Measurements from ENCODE around the gene KLK15. TPM values are rescaled to one million over a fixed set of nuclear protein-coding genes. Genes with fewer than 3 reads are reported as not detected.
A peak's percentile ranks its signal among the peaks of the same experiment; 100 is the strongest.

Gene KLK15
- total and polyA plus RNA-seq, 5 experiments from 2014 or later, result not detected

- POLR2A ChIA-PET, result interaction anchor here (0.7 kb wide), 1 partner anchor 518 kb away, joined by 3 read pairs; no protein-coding TSS in a partner anchor
- H3K4me1 Mint-ChIP-seq, result peaks cover 8 to 21% (median 12%) of the 10 kb centered on the region in 4 donors
- ATAC-seq (peak in 1 of 2 donors; percentile 40), DNase-seq (no peak)
- H3K36me3 Mint-ChIP-seq, result peaks cover 0 to 3% (median 0%) of the 10 kb centered on the region in 3 donors
- H3K4me3 Mint-ChIP-seq, result peak overlapping the region in 2 of 10 donors; percentile 11 to 33
- H3K27me3 Mint-ChIP-seq, result peaks cover 23 to 61% (median 38%) of the 10 kb centered on the region in 5 donors
- H3K9me3 Mint-ChIP-seq, result peaks cover 3 to 22% (median 10%) of the 10 kb centered on the region in 9 donors
- no peak overlapping the region for H3K27ac Mint-ChIP-seq
Measured at GRCh38 chr19:50838239-50838638, 4.9 kb upstream of the KLK15 start.

GRCh38 chr19:50837300-50837699 is 3.9 kb upstream of the KLK15 start:
- POLR2A ChIA-PET, result no interaction called here
- peak overlapping the region in 8 of 10 donors; percentile 14 to 90 (median 64) for H3K4me3 Mint-ChIP-seq

DNA sequence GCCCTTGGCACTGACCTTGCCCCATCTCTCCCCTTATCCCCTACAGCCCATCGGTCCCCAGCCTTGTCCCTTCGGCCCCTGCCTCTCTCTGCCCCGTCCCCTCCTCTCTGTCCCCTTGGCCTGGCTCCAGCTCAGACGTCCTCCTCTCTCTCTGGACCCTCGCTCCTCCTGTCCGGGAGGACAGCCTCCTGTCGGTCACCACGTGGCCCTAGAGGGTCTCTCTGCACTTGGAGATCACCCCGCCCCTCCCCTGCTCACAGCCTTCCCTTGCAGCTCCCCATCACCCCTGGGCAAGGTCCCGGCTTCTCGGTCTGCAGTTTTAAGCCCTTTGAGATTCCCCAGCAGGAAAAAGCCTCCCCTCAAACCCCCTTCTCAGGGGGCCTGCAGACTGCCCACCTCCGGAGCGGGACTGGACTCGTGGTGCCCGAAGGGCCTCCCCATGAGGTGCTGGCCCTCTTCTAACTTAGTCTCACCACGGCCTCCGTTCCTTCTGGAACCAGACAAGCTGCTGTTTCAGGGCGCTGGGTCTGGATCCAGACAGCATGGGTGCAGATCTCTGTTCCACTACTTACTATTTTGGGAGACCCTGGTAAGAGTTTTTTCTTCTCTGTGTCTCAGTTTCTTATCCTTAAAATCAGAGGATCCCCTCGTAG is 3.3 kb upstream of the KLK15 start:
- Mint-ChIP-seq H3K4me3 (peak overlapping the region; percentile 58 to 90 (median 85)), H3K4me1 (peaks cover 8 to 21% (median 12%) of the 10 kb centered on the region in 4 donors), H3K27ac (peak overlapping the region in 2 of 10 donors; percentile 32 to 37), H3K9me3 (peaks cover 0 to 9% (median 5%) of the 10 kb centered on the region in 9 donors), H3K27me3 (peaks cover 27 to 76% (median 46%) of the 10 kb centered on the region in 5 donors), H3K36me3 (no peaks in the 10 kb centered on the region)
- POLR2A ChIA-PET, result no interaction called here
- DNase-seq, result no peak
- no peak for ATAC-seq

More at GRCh38 chr19:50837300-50837699, 3.9 kb upstream of the KLK15 start:
- Mint-ChIP-seq H3K36me3 (no peaks in the 10 kb centered on the region), H3K4me1 (peaks cover 8 to 21% (median 12%) of the 10 kb centered on the region in 4 donors), H3K9me3 (peaks cover 0 to 14% (median 9%) of the 10 kb centered on the region in 9 donors), H3K27me3 (peaks cover 27 to 70% (median 46%) of the 10 kb centered on the region in 5 donors), H3K27ac (peak overlapping the region in 1 of 10 donors; percentile 76)
- ATAC-seq (no peak), DNase-seq (peak in 1 of 10 donors; percentile 23)

- POLR2A ChIA-PET, result no interaction called here
- peaks cover 29 to 83% (median 47%) of the 10 kb centered on the region in 5 donors for H3K27me3 Mint-ChIP-seq
- peak overlapping the region in 2 of 10 donors; percentile 32 to 37 for H3K27ac Mint-ChIP-seq
- ATAC-seq (peak; percentile 73 to 87), DNase-seq (peak; percentile 14 to 66 (median 42))
- H3K36me3 Mint-ChIP-seq, result no peaks in the 10 kb centered on the region
- peaks cover 8 to 21% (median 11%) of the 10 kb centered on the region in 4 donors for H3K4me1 Mint-ChIP-seq
- H3K4me3 Mint-ChIP-seq, result peak overlapping the region; percentile 72 to 90 (median 85)
- peaks cover 0 to 6% (median under 1%) of the 10 kb centered on the region in 9 donors for H3K9me3 Mint-ChIP-seq
Measured at GRCh38 chr19:50835785-50836542, 2.6 kb upstream of the KLK15 start.

GRCh38 chr19:50835103-50835784 is 1.9 kb upstream of the KLK15 start:
- H3K27ac Mint-ChIP-seq, result no peak overlapping the region
- no peaks in the 10 kb centered on the region for H3K36me3 Mint-ChIP-seq
- H3K27me3 Mint-ChIP-seq, result peaks cover 27 to 91% (median 50%) of the 10 kb centered on the region in 5 donors
- peaks cover 0 to 2% (median 0%) of the 10 kb centered on the region in 9 donors for H3K9me3 Mint-ChIP-seq
- POLR2A ChIA-PET, result no interaction called here
- peaks cover 8 to 21% (median 11%) of the 10 kb centered on the region in 4 donors for H3K4me1 Mint-ChIP-seq
- no peak for DNase-seq
- ATAC-seq, result no peak
- peak overlapping the region; percentile 57 to 86 (median 70) for H3K4me3 Mint-ChIP-seq

DNA sequence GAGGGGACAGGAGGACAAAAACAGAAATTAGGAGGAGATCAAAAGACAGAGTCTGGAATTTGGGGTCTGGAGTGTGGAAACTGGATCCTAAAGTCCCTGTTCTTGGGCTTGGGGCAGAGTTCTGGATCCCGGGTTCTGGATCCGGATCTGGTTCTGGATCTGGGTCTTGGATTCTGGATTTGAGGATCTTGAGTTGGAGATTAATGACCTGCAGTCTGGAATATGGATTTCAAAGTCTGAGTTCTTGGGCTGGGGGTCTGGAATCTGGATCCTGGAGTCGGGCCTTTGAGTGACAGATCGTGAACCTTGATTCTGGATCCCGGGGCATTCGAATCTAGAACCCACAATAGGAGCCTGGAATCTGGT is 411 bp upstream of the KLK15 start:
- Mint-ChIP-seq H3K36me3 (no peaks in the 10 kb centered on the region), H3K4me3 (no peak overlapping the region), H3K4me1 (peaks cover 8 to 21% (median 11%) of the 10 kb centered on the region in 4 donors), H3K27me3 (peaks cover 29 to 84% (median 52%) of the 10 kb centered on the region in 5 donors), H3K27ac (no peak overlapping the region), H3K9me3 (peaks cover 0 to 2% (median 0%) of the 10 kb centered on the region in 9 donors)
- POLR2A ChIA-PET, result no interaction called here
- ATAC-seq, result no peak
- no peak for DNase-seq

DNA sequence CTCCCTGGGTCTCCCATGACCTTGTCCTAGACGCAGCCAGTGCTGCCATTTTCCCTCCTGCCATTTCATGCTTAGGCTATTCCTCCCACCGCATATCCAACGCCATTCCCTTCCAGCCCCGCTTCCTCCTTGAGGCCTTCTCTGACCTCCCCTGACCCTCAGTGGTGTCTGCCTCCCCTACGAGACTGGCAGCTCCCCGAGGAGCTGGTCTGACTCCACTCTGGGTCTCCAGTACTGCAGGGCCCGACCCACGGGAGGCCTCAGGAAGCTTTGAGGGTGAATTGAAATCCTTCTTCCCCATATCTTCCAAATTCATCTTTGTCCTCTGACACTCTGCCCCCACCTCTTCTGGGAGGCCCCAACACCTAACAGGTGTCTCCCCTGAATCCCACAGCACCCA is 708 bp downstream of the KLK15 start:
- POLR2A ChIA-PET, result no interaction called here
- H3K9me3 Mint-ChIP-seq, result peaks cover 0 to 2% (median 0%) of the 10 kb centered on the region in 9 donors
- H3K4me1 Mint-ChIP-seq, result peaks cover 8 to 21% (median 11%) of the 10 kb centered on the region in 4 donors
- ATAC-seq, result no peak
- H3K27ac Mint-ChIP-seq, result peak overlapping the region in 1 of 10 donors; percentile 73
- H3K36me3 Mint-ChIP-seq, result no peaks in the 10 kb centered on the region
- peaks cover 26 to 81% (median 52%) of the 10 kb centered on the region in 5 donors for H3K27me3 Mint-ChIP-seq
- no peak for DNase-seq
- H3K4me3 Mint-ChIP-seq, result no peak overlapping the region

GRCh38 chr19:50831026-50831396 is 2.4 kb downstream of the KLK15 start:
- Mint-ChIP-seq H3K9me3 (peaks cover 0 to 2% (median 0%) of the 10 kb centered on the region in 9 donors), H3K4me1 (peaks cover under 1 to 7% (median 5%) of the 10 kb centered on the region in 4 donors), H3K36me3 (no peaks in the 10 kb centered on the region), H3K4me3 (peak overlapping the region in 1 of 10 donors; percentile 52), H3K27me3 (peaks cover 19 to 79% (median 50%) of the 10 kb centered on the region in 5 donors), H3K27ac (no peak overlapping the region)
- POLR2A ChIA-PET, result no interaction called here
- ATAC-seq, result no peak
- DNase-seq, result no peak

GRCh38 chr19:50830266-50831025 is 2.9 kb downstream of the KLK15 start:
- Mint-ChIP-seq H3K27ac (no peak overlapping the region), H3K4me3 (no peak overlapping the region), H3K36me3 (no peaks in the 10 kb centered on the region), H3K4me1 (peaks cover 1 to 5% (median 3%) of the 10 kb centered on the region in 4 donors), H3K9me3 (peaks cover 0 to 2% (median 0%) of the 10 kb centered on the region in 9 donors), H3K27me3 (peaks cover 20 to 81% (median 54%) of the 10 kb centered on the region in 5 donors)
- POLR2A ChIA-PET, result no interaction called here
- ATAC-seq (no peak), DNase-seq (no peak)

- Mint-ChIP-seq H3K4me3 (no peak overlapping the region), H3K27me3 (peaks cover 20 to 81% (median 54%) of the 10 kb centered on the region in 5 donors), H3K27ac (no peak overlapping the region), H3K36me3 (no peaks in the 10 kb centered on the region), H3K9me3 (peaks cover 0 to 2% (median 0%) of the 10 kb centered on the region in 9 donors), H3K4me1 (peaks cover 0 to 1% (median 0%) of the 10 kb centered on the region in 4 donors)
- no peak for ATAC-seq
- DNase-seq, result no peak
- POLR2A ChIA-PET, result no interaction called here
Measured at GRCh38 chr19:50829801-50830200, 3.6 kb downstream of the KLK15 start.

GRCh38 chr19:50827476-50827875 is 5.9 kb downstream of the KLK15 start:
- H3K4me3 Mint-ChIP-seq, result peak overlapping the region in 1 of 10 donors; percentile 45
- H3K27me3 Mint-ChIP-seq, result peaks cover 16 to 80% (median 56%) of the 10 kb centered on the region in 5 donors
- peaks cover 0 to 1% (median 0%) of the 10 kb centered on the region in 4 donors for H3K4me1 Mint-ChIP-seq
- no peak for DNase-seq
- H3K36me3 Mint-ChIP-seq, result no peaks in the 10 kb centered on the region
- ATAC-seq, result no peak
- H3K27ac Mint-ChIP-seq, result peak overlapping the region in 1 of 10 donors; percentile 9
- H3K9me3 Mint-ChIP-seq, result no peaks in the 10 kb centered on the region
- POLR2A ChIA-PET, result no interaction called here

Data from naive thymus-derived CD8-positive, alpha-beta T cell (primary cell).